WTC11 (cell line): Measurements from ENCODE around the gene PET100. TPM values are rescaled to one million over a fixed set of nuclear protein-coding genes. Genes with fewer than 3 reads are reported as not detected.

Experiments
- ATAC-seq: fragments of 200-7000 bp; cut with Tn5 transposase; 2 replicates; pipeline ENCODE4 v1.10.0; 2021; ENCODE audit warnings: mild to moderate bottlenecking, moderate library complexity
- CTCF ChIA-PET: fragments of 300-600 bp; sonication (Branson Sonifier 250); formaldehyde crosslinking; loops from one replicate; lab custom pipeline; 2021; ENCODE audit warnings: antibody characterized with exemption; lab: Charles Lee
- POLR2A ChIA-PET: fragments of 350-600 bp; sonication (Branson Sonifier 250); formaldehyde crosslinking; loops from one replicate; lab custom pipeline; 2021; ENCODE audit warnings: antibody characterized with exemption; lab: Charles Lee
- DNase-seq: peaks from one replicate; pipeline ENCODE4 v3.0.0; 2021; ENCODE audit warnings: low spot score
- H3K27ac Mint-ChIP-seq: 2 replicates; pipeline ENCODE4 v1.8.0; 2021; ENCODE audit warnings: mixed read lengths
- H3K27me3 Mint-ChIP-seq: 2 replicates; pipeline ENCODE4 v1.8.0; 2021; ENCODE audit warnings: low read depth, mild to moderate bottlenecking, moderate library complexity, mixed read lengths
- H3K36me3 Mint-ChIP-seq: 2 replicates; pipeline ENCODE4 v1.8.0; 2021; ENCODE audit warnings: mixed read lengths
- H3K4me1 Mint-ChIP-seq: 2 replicates; pipeline ENCODE4 v1.8.0; 2022; ENCODE audit warnings: mixed read lengths
- H3K4me3 Mint-ChIP-seq: 2 replicates; pipeline ENCODE4 v1.8.0; 2021; ENCODE audit warnings: mild to moderate bottlenecking, moderate library complexity, mixed read lengths
- H3K9me3 Mint-ChIP-seq: 2 replicates; pipeline ENCODE4 v1.8.0; 2021; ENCODE audit warnings: mixed read lengths
- CBFB ChIP-seq: sonication (generic); formaldehyde crosslinking; IDR thresholded peaks from 2 replicates; pipeline ENCODE4 v1.8.1; 2022; ENCODE audit warnings: mild to moderate bottlenecking, low read depth, missing genetic modification reagents
- FOXK1 ChIP-seq: sonication (generic); formaldehyde crosslinking; IDR thresholded peaks from 2 replicates; pipeline ENCODE4 v1.8.0; 2022; ENCODE audit warnings: mild to moderate bottlenecking, moderate library complexity, missing genetic modification reagents
- FOXP1 ChIP-seq: sonication (generic); formaldehyde crosslinking; IDR thresholded peaks from 2 replicates; pipeline ENCODE4 v1.8.0; 2022; ENCODE audit warnings: missing genetic modification reagents, mild to moderate bottlenecking, moderate library complexity, borderline replicate concordance
- GRHL2 ChIP-seq: fragments of 250-450 bp; sonication (Bioruptor Pico); IDR thresholded peaks from 2 replicates; pipeline ENCODE4 v1.8.0; 2022; ENCODE audit warnings: mild to moderate bottlenecking, moderate library complexity; ENCODE audit not compliant: insufficient replicate concordance, severe bottlenecking
- GTF2I ChIP-seq: fragments of 250-450 bp; sonication (Bioruptor Pico); conservative IDR thresholded peaks from 2 replicates; pipeline ENCODE4 v1.4.0; 2021; ENCODE audit warnings: mild to moderate bottlenecking
- HMGXB4 ChIP-seq: sonication (generic); formaldehyde crosslinking; IDR thresholded peaks from 2 replicates; pipeline ENCODE4 v1.8.1; 2023; ENCODE audit warnings: mild to moderate bottlenecking, moderate library complexity, missing genetic modification reagents
- IRF1 ChIP-seq: sonication (generic); formaldehyde crosslinking; IDR thresholded peaks from 2 replicates; pipeline ENCODE4 v1.8.0; 2023; ENCODE audit warnings: missing genetic modification reagents
- MYBL2 ChIP-seq: sonication (generic); formaldehyde crosslinking; IDR thresholded peaks from 2 replicates; pipeline ENCODE4 v1.8.1; 2023; ENCODE audit warnings: mild to moderate bottlenecking, moderate library complexity, missing genetic modification reagents
- NR1H2 ChIP-seq: sonication (generic); formaldehyde crosslinking; IDR thresholded peaks from 2 replicates; pipeline ENCODE4 v1.9.0; 2021; ENCODE audit warnings: mild to moderate bottlenecking, moderate library complexity, missing genetic modification reagents
- NR3C1 ChIP-seq: sonication (generic); formaldehyde crosslinking; conservative IDR thresholded peaks from 2 replicates; pipeline ENCODE4 v1.8.1; 2023; ENCODE audit warnings: low read depth, mild to moderate bottlenecking, missing genetic modification reagents
- SMAD3 ChIP-seq: sonication (generic); formaldehyde crosslinking; IDR thresholded peaks from 2 replicates; pipeline ENCODE4 v1.8.0; 2022; ENCODE audit warnings: missing genetic modification reagents, mild to moderate bottlenecking, borderline replicate concordance
- TCF7 ChIP-seq: sonication (generic); formaldehyde crosslinking; IDR thresholded peaks from 2 replicates; pipeline ENCODE4 v1.8.0; 2022; ENCODE audit warnings: mild to moderate bottlenecking, low read depth, missing genetic modification reagents, moderate library complexity
- TP53 ChIP-seq: sonication (generic); formaldehyde crosslinking; IDR thresholded peaks from 2 replicates; pipeline ENCODE4 v1.8.1; 2023; ENCODE audit warnings: mild to moderate bottlenecking, missing genetic modification reagents
- USF2 ChIP-seq: sonication (generic); formaldehyde crosslinking; IDR thresholded peaks from 2 replicates; pipeline ENCODE4 v1.8.1; 2023; ENCODE audit warnings: mild to moderate bottlenecking, missing genetic modification reagents, moderate library complexity
- ZBTB21 ChIP-seq: sonication (generic); formaldehyde crosslinking; IDR thresholded peaks from 2 replicates; pipeline ENCODE4 v1.8.1; 2023; ENCODE audit warnings: mild to moderate bottlenecking, missing genetic modification reagents, borderline replicate concordance
- ZMAT4 ChIP-seq: fragments of 250-450 bp; sonication (Bioruptor Pico); IDR thresholded peaks from 2 replicates; pipeline ENCODE4 v1.9.0; 2021; ENCODE audit warnings: mild to moderate bottlenecking
- ZNF317 ChIP-seq: sonication (generic); formaldehyde crosslinking; IDR thresholded peaks from 2 replicates; pipeline ENCODE4 v1.8.1; 2023; ENCODE audit warnings: low read depth, mild to moderate bottlenecking, moderate library complexity, missing genetic modification reagents, borderline replicate concordance
- ZNF423 ChIP-seq: fragments of 250-450 bp; sonication (Bioruptor Pico); IDR thresholded peaks from 2 replicates; pipeline ENCODE4 v2.1.2; 2022; ENCODE audit warnings: mild to moderate bottlenecking, moderate library complexity
- ZNF532 ChIP-seq: fragments of 250-450 bp; sonication (Bioruptor Pico); IDR thresholded peaks from 2 replicates; pipeline ENCODE4 v1.9.0; 2021; ENCODE audit warnings: mild to moderate bottlenecking, borderline replicate concordance
- total RNA-seq: library from RNA; stranded (reverse); gene quantifications from 3 replicates; pipeline ENCODE4 v1.2.3, GENCODE V29; 2021

The PET100 gene
- total RNA-seq, 1 experiment from 2014 or later: 111 TPM

- no peak for TF ChIP-seq TCF7 (CRISPR knock-in tag)
Measured at GRCh38 chr19:7602240-7602934, 27.2 kb upstream of the PET100 start (continued).

- no peak for ATAC-seq
- ChIA-PET POLR2A (no interaction called here), CTCF (interaction anchor here (0.6 to 5.3 kb wide), 3 partner anchors 35 to 383 kb away, joined by 3 to 87 read pairs (median 4); no protein-coding TSS in a partner anchor)
- H3K9me3 Mint-ChIP-seq: no peaks in the 10 kb centered on the region
- TF ChIP-seq NR3C1 (CRISPR knock-in tag) (no peak), ZNF423 (no peak), FOXP1 (CRISPR knock-in tag) (no peak), USF2 (no peak), ZNF317 (CRISPR knock-in tag) (no peak), TCF7 (CRISPR knock-in tag) (no peak), GRHL2 (CRISPR knock-in tag) (no peak)
- H3K27me3 Mint-ChIP-seq: no peaks in the 10 kb centered on the region
- peaks cover 3% of the 10 kb centered on the region; the same call in 1 of the 2 replicates for H3K36me3 Mint-ChIP-seq
- H3K4me3 Mint-ChIP-seq: no peak overlapping the region
- no peak overlapping the region for H3K27ac Mint-ChIP-seq
- peaks cover 12% of the 10 kb centered on the region for H3K4me1 Mint-ChIP-seq
- DNase-seq: no peak
Measured at GRCh38 chr19:7602935-7603497, 26.6 kb upstream of the PET100 start.

- no peak for TF ChIP-seq TP53 (CRISPR knock-in tag)
- TF ChIP-seq NR1H2 (CRISPR knock-in tag): no peak
- TF ChIP-seq NR3C1 (CRISPR knock-in tag): no peak
- TF ChIP-seq TCF7 (CRISPR knock-in tag): no peak
- no peak for TF ChIP-seq GTF2I (CRISPR knock-in tag)
- TF ChIP-seq CBFB (CRISPR knock-in tag): no peak
- TF ChIP-seq IRF1: no peak
- DNase-seq: no peak
- POLR2A ChIA-PET: interaction anchor here (1.5 kb wide), 1 partner anchor 36 kb away, joined by 5 read pairs; no protein-coding TSS in a partner anchor
- Mint-ChIP-seq H3K9me3 (no peaks in the 10 kb centered on the region), H3K4me3 (no peak overlapping the region), H3K27ac (no peak overlapping the region), H3K4me1 (peaks cover 10% of the 10 kb centered on the region), H3K27me3 (no peaks in the 10 kb centered on the region), H3K36me3 (peaks cover 3% of the 10 kb centered on the region)
- CTCF ChIA-PET: interaction anchor here (2.4 to 5.3 kb wide), 3 partner anchors 8 to 36 kb away, joined by 6 to 87 read pairs (median 16); partner anchors contain the start of genes CAMSAP3, PET100 and XAB2
- no peak for ATAC-seq
Measured at GRCh38 chr19:7603919-7604318, 25.7 kb upstream of the PET100 start.

- ChIA-PET POLR2A (interaction anchor here (1.0 to 1.5 kb wide), 3 partner anchors 10 to 37 kb away, joined by 3 to 5 read pairs (median 3); partner anchors contain the start of genes CAMSAP3, PET100 and XAB2), CTCF (interaction anchor here (0.5 to 5.3 kb wide), 13 partner anchors 10 to 375 kb away, joined by 3 to 87 read pairs (median 4); partner anchors contain the start of genes CAMSAP3, PET100, TRAPPC5 and XAB2)
- Mint-ChIP-seq H3K4me1 (peaks cover 10% of the 10 kb centered on the region), H3K36me3 (peaks cover 8% of the 10 kb centered on the region), H3K4me3 (no peak overlapping the region), H3K27me3 (no peaks in the 10 kb centered on the region), H3K9me3 (no peaks in the 10 kb centered on the region), H3K27ac (no peak overlapping the region; the same call in 1 of the 2 replicates)
- ATAC-seq (peak; percentile 89), DNase-seq (peak; percentile 89)
- TF ChIP-seq SMAD3 (CRISPR knock-in tag): no peak
- TF ChIP-seq FOXK1 (CRISPR knock-in tag): no peak
- TF ChIP-seq HMGXB4 (CRISPR knock-in tag): no peak
- no peak for TF ChIP-seq MYBL2 (CRISPR knock-in tag)
- TF ChIP-seq ZBTB21 (CRISPR knock-in tag): no peak
- TF ChIP-seq ZNF532 (CRISPR knock-in tag): no peak
- no peak for TF ChIP-seq ZMAT4 (CRISPR knock-in tag)
Measured at GRCh38 chr19:7605490-7606222, 23.9 kb upstream of the PET100 start.
